ENCODE results near the gene SSRP1. TPM values are rescaled to one million over a fixed set of nuclear protein-coding genes. Genes with fewer than 3 reads are reported as not detected.

Gene SSRP1
- total and polyA plus RNA-seq, 2 donors from 2014 or later, result 44.5 to 78.5 TPM

- TF ChIP-seq CTCF (IDR thresholded peaks at IDR 0.05; ENCODE audit: borderline replicate concordance, extremely low read depth, insufficient read depth), result no peak
- intact Hi-C loops (cut with DNase I), result no loop called here
- no peak for DNase-seq
- Histone ChIP-seq H3K9me3 (ENCODE audit: control insufficient read depth in 2 of 3, insufficient read depth in 1 of 3, low read length in 3 of 3) (no peaks in the 10 kb centered on the region), H3K4me3 (ENCODE audit: low read length in 3 of 3) (no peak overlapping the region), H3K36me3 (ENCODE audit: control insufficient read depth in 2 of 3, insufficient read depth in 3 of 3, low read length in 3 of 3) (no peaks in the 10 kb centered on the region), H3K27ac (ENCODE audit: low read depth in 2 of 2, low read length in 2 of 2) (no peak overlapping the region), H3K27me3 (ENCODE audit: control insufficient read depth, insufficient read depth, low read length) (no peaks in the 10 kb centered on the region), H3K9ac (ENCODE audit: low read length in 3 of 3) (no peak overlapping the region), H3K4me1 (ENCODE audit: control insufficient read depth in 2 of 3, insufficient read depth in 2 of 3, low read depth in 1 of 3, low read length in 3 of 3) (peaks cover 2 to 8% (median 7%) of the 10 kb centered on the region in 3 donors)
- FAIRE-seq, result no peak
These were observed 57.0 kb downstream of the SSRP1 start for GRCh38 chr11:57278721-57279095.

- Histone ChIP-seq H3K27me3 (ENCODE audit: control insufficient read depth, insufficient read depth, low read length) (no peaks in the 10 kb centered on the region), H3K27ac (ENCODE audit: low read depth in 2 of 2, low read length in 2 of 2) (peak overlapping the region; percentile 26 to 57), H3K36me3 (ENCODE audit: control insufficient read depth in 2 of 3, insufficient read depth in 3 of 3, low read length in 3 of 3) (no peaks in the 10 kb centered on the region), H3K4me1 (ENCODE audit: control insufficient read depth in 2 of 3, insufficient read depth in 2 of 3, low read depth in 1 of 3, low read length in 3 of 3) (peaks cover 2 to 8% (median 7%) of the 10 kb centered on the region in 3 donors), H3K9me3 (ENCODE audit: control insufficient read depth in 2 of 3, insufficient read depth in 1 of 3, low read length in 3 of 3) (peaks cover 0 to 2% (median 0%) of the 10 kb centered on the region in 3 donors), H3K9ac (ENCODE audit: low read length in 3 of 3) (peak overlapping the region in 2 of 3 donors; percentile 10 to 45), H3K4me3 (ENCODE audit: low read length in 3 of 3) (peak overlapping the region in 1 of 3 donors; percentile 23)
- FAIRE-seq (no peak), DNase-seq (peak; percentile 81 to 90 (median 81))
- peak; percentile 76 for TF ChIP-seq CTCF (IDR thresholded peaks at IDR 0.05; ENCODE audit: borderline replicate concordance, extremely low read depth, insufficient read depth)
- intact Hi-C loops (cut with DNase I), result no loop called here
These were observed 57.6 kb downstream of the SSRP1 start for GRCh38 chr11:57277845-57278720.

GRCh38 chr11:57276971-57277675, 58.6 kb downstream of the SSRP1 start:
- Histone ChIP-seq H3K9me3 (ENCODE audit: control insufficient read depth in 2 of 3, insufficient read depth in 1 of 3, low read length in 3 of 3) (peaks cover 0 to 2% (median 0%) of the 10 kb centered on the region in 3 donors), H3K27ac (ENCODE audit: low read depth in 2 of 2, low read length in 2 of 2) (peak overlapping the region in 1 of 2 donors; percentile 15), H3K36me3 (ENCODE audit: control insufficient read depth in 2 of 3, insufficient read depth in 3 of 3, low read length in 3 of 3) (no peaks in the 10 kb centered on the region), H3K9ac (ENCODE audit: low read length in 3 of 3) (peak overlapping the region in 1 of 3 donors; percentile 10), H3K4me1 (ENCODE audit: control insufficient read depth in 2 of 3, insufficient read depth in 2 of 3, low read depth in 1 of 3, low read length in 3 of 3) (peaks cover 2 to 8% (median 7%) of the 10 kb centered on the region in 3 donors), H3K4me3 (ENCODE audit: low read length in 3 of 3) (peak overlapping the region in 1 of 3 donors; percentile 23), H3K27me3 (ENCODE audit: control insufficient read depth, insufficient read depth, low read length) (no peaks in the 10 kb centered on the region)
- DNase-seq (no peak), FAIRE-seq (no peak)
- intact Hi-C loops (cut with DNase I), result no loop called here
- TF ChIP-seq CTCF (IDR thresholded peaks at IDR 0.05; ENCODE audit: borderline replicate concordance, extremely low read depth, insufficient read depth), result no peak

Measured in kidney (tissue), 14 donors.